K562 (cell line): ENCODE results near the gene CRPPA. TPM values are rescaled to one million over a fixed set of nuclear protein-coding genes. Genes with fewer than 3 reads are reported as not detected.
A peak's percentile ranks its signal among the peaks of the same experiment; 100 is the strongest.

Source experiments
- DIDO1 ChIP-seq: fragments of 450-650 bp; IDR thresholded peaks from 2 replicates; pipeline ENCODE4 v1.6.1; 2016; ENCODE audit warnings: low read depth, missing biosample characterization, missing genetic modification characterization
- ELF2 ChIP-seq: fragments of 250-450 bp; sonication (Bioruptor Pico); IDR thresholded peaks from 2 replicates; pipeline ENCODE4 v1.5.0; 2021; ENCODE audit warnings: mild to moderate bottlenecking
- HDAC8 ChIP-seq: fragments of 450-650 bp; IDR thresholded peaks from 2 replicates; pipeline ENCODE4 v1.6.1; 2016; ENCODE audit warnings: mild to moderate bottlenecking, missing genetic modification characterization, moderate library complexity, missing compliant biosample characterization
- HIVEP1 ChIP-seq: fragments of 250-450 bp; sonication (Bioruptor Pico); IDR thresholded peaks from 2 replicates; pipeline ENCODE4 v1.4.0; 2020; ENCODE audit warnings: mild to moderate bottlenecking
- HNRNPUL1 ChIP-seq: fragments of 200-400 bp; formaldehyde crosslinking; IDR thresholded peaks from 2 replicates; pipeline ENCODE4 v1.6.1; 2017; ENCODE audit warnings: low read length
- KLF10 ChIP-seq: fragments of 250-450 bp; sonication (Bioruptor Pico); IDR thresholded peaks from 2 replicates; pipeline ENCODE4 v1.6.1; 2021; ENCODE audit warnings: matching md5 sums
- NFIX ChIP-seq: fragments of 250-450 bp; sonication (Bioruptor Pico); IDR thresholded peaks from 2 replicates; pipeline ENCODE4 v1.4.0; 2020; ENCODE audit warnings: low read depth, mild to moderate bottlenecking, moderate library complexity
- NFXL1 ChIP-seq: fragments of 450-650 bp; formaldehyde crosslinking; IDR thresholded peaks from 2 replicates; pipeline ENCODE4 v1.4.0; 2021; ENCODE audit warnings: mild to moderate bottlenecking
- SAFB2 ChIP-seq: fragments of 200-400 bp; formaldehyde crosslinking; IDR thresholded peaks from 2 replicates; pipeline ENCODE4 v1.6.1; 2018; ENCODE audit warnings: borderline replicate concordance, low read length, low read depth, moderate library complexity; ENCODE audit not compliant: severe bottlenecking
- TCFL5 ChIP-seq: fragments of 250-450 bp; sonication (Bioruptor Pico); conservative IDR thresholded peaks from 2 replicates; pipeline ENCODE4 v1.6.1; 2021; ENCODE audit warnings: mild to moderate bottlenecking, moderate library complexity, matching md5 sums
- TEAD1 ChIP-seq, 2 experiments: fragments of 450-650 bp in 1 of 2; sonication (generic) in 1 of 2; formaldehyde crosslinking; IDR thresholded peaks; 2 replicates each; pipeline versions ENCODE4 v1.4.0 to v1.8.0; 2020 to 2022; ENCODE audit warnings: mild to moderate bottlenecking in 2 of 2, missing genetic modification reagents in 1 of 2
- TEAD2 ChIP-seq: fragments of 450-650 bp; IDR thresholded peaks from 2 replicates; pipeline ENCODE4 v1.6.1; 2016; ENCODE audit warnings: missing genetic modification characterization, control low read depth, missing compliant biosample characterization
- TSHZ1 ChIP-seq: fragments of 250-450 bp; sonication (Bioruptor Pico); IDR thresholded peaks from 2 replicates; pipeline ENCODE4 v1.4.0; 2020; ENCODE audit warnings: mild to moderate bottlenecking, moderate library complexity
- ZBTB17 ChIP-seq: fragments of 450-650 bp; formaldehyde crosslinking; IDR thresholded peaks from 2 replicates; pipeline ENCODE4 v1.4.0; 2020; ENCODE audit warnings: mild to moderate bottlenecking
- ZEB2 ChIP-seq: fragments of 450-650 bp; IDR thresholded peaks from 2 replicates; pipeline ENCODE4 v1.6.1; 2016
- ZNF165 ChIP-seq: fragments of 250-450 bp; sonication (Bioruptor Pico); IDR thresholded peaks from 2 replicates; pipeline ENCODE4 v1.4.0; 2020; ENCODE audit warnings: borderline replicate concordance
- ZNF175 ChIP-seq: fragments of 200-800 bp; sonication (Bioruptor generic); IDR thresholded peaks from 2 replicates; pipeline ENCODE4 v1.6.1; 2016; ENCODE audit warnings: low read depth, mild to moderate bottlenecking, missing genetic modification characterization, missing compliant biosample characterization
- ZNF239 ChIP-seq: fragments of 250-450 bp; sonication (Bioruptor Pico); IDR thresholded peaks from 2 replicates; pipeline ENCODE4 v1.4.0; 2020; ENCODE audit warnings: mild to moderate bottlenecking
- polyA plus RNA-seq, 8 experiments: library from polyadenylated mRNA; depleted of rRNA in 4 of 8; stranded (reverse) in 5 of 8; unstranded in 3 of 8; fragments of >200 nt; fragmentation: Nextera tagmentation in 2 of 8; fragmentation: Illumina TruSeq in 1 of 8; extraction: Ambion mirVana in 2 of 8; extraction: Trizol in 1 of 8; gene quantifications; 2 replicates each; pipeline versions ENCODE4 v1.2.1 to v1.2.3, GENCODE V29; 2011 to 2014; ENCODE audit warnings: inconsistent platforms in 1 of 8, missing spikeins in 1 of 8
- total RNA-seq, 7 experiments: library from RNA; depleted of rRNA in 6 of 7; stranded (reverse); fragments of >200 nt in 6 of 7; fragmentation: Illumina TruSeq in 2 of 7; extraction: Trizol in 2 of 7; gene quantifications; 2 replicates each; pipeline versions ENCODE4 v1.2.1 to v1.2.3, GENCODE V29; 2011 to 2021; ENCODE audit warnings: low replicate concordance in 1 of 7
- TF ChIP-seq, protein P1 (sequence below): fragments of 450-650 bp; IDR thresholded peaks from 2 replicates; pipeline ENCODE4 v1.6.1; 2017; ENCODE audit warnings: antibody characterized with exemption, mild to moderate bottlenecking

The CRPPA gene
- total and polyA plus RNA-seq, 9 of the 15 experiments (the other 6 are each of a cell fraction or from before 2014, with no cell fraction given) = 3.9 to 14.4 (median 7.8) TPM

DNA sequence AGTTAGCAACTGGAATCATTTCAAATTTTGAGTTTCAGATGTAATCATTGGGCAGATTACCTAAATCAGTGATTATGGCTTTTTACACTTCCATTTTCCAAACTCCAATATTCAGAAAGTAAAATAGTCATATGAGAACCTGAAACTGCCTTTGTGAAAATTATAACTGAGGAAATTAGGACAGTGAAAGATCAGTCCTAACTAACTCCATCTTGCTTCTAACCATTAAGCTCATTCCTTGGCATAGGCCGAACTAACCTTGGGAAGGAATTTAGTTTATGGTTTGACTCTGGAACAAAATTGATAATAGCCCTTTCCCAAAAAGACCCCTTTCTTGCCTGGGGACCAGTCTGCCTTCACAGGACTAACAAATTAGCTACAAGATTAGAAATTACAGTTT, 2.2 kb downstream of the CRPPA start (continued):
- TF ChIP-seq DIDO1 = no peak
- TF ChIP-seq TEAD2 (tag) = peak; percentile 57
- TF ChIP-seq TCFL5 (CRISPR knock-in tag) = peak; percentile 81; the same call in 1 of the 2 replicates
- peak; percentile 82 for TF ChIP-seq ZBTB17 (CRISPR knock-in tag)
- peak; percentile 77; the same call in 1 of the 2 replicates for TF ChIP-seq ELF2 (CRISPR knock-in tag)
- peak; percentile 85; the same call in 1 of the 2 replicates for TF ChIP-seq ZNF165 (CRISPR knock-in tag)
- TF ChIP-seq SAFB2 = no peak
- peak; percentile 83 for TF ChIP-seq ZNF175 (CRISPR knock-in tag)
- TF ChIP-seq KLF10 (CRISPR knock-in tag) = 0 out of 2 replicates have a peak, but pooled peaks have one; percentile 28
- TF ChIP-seq HNRNPUL1 = no peak
- TF ChIP-seq TSHZ1 (CRISPR knock-in tag) = peak; percentile 89
- peak in 1 of 2 experiments; percentile 80; a peak in 2 of 4 replicates for TF ChIP-seq TEAD1 (CRISPR knock-in tag; IDR thresholded peaks at IDR 0.05)
- peak; percentile 35 for TF ChIP-seq NFIX (CRISPR knock-in tag)
- TF ChIP-seq HIVEP1 (CRISPR knock-in tag) = peak; percentile 87; the same call in 1 of the 2 replicates
- peak; percentile 65; the same call in 1 of the 2 replicates for TF ChIP-seq NFXL1 (CRISPR knock-in tag)
- TF ChIP-seq HDAC8 (tag) = peak; percentile 62; the same call in 1 of the 2 replicates
- no peak for TF ChIP-seq ZEB2
- peak; percentile 83 for TF ChIP-seq ZNF239 (CRISPR knock-in tag)
- TF ChIP-seq, protein P1, sequence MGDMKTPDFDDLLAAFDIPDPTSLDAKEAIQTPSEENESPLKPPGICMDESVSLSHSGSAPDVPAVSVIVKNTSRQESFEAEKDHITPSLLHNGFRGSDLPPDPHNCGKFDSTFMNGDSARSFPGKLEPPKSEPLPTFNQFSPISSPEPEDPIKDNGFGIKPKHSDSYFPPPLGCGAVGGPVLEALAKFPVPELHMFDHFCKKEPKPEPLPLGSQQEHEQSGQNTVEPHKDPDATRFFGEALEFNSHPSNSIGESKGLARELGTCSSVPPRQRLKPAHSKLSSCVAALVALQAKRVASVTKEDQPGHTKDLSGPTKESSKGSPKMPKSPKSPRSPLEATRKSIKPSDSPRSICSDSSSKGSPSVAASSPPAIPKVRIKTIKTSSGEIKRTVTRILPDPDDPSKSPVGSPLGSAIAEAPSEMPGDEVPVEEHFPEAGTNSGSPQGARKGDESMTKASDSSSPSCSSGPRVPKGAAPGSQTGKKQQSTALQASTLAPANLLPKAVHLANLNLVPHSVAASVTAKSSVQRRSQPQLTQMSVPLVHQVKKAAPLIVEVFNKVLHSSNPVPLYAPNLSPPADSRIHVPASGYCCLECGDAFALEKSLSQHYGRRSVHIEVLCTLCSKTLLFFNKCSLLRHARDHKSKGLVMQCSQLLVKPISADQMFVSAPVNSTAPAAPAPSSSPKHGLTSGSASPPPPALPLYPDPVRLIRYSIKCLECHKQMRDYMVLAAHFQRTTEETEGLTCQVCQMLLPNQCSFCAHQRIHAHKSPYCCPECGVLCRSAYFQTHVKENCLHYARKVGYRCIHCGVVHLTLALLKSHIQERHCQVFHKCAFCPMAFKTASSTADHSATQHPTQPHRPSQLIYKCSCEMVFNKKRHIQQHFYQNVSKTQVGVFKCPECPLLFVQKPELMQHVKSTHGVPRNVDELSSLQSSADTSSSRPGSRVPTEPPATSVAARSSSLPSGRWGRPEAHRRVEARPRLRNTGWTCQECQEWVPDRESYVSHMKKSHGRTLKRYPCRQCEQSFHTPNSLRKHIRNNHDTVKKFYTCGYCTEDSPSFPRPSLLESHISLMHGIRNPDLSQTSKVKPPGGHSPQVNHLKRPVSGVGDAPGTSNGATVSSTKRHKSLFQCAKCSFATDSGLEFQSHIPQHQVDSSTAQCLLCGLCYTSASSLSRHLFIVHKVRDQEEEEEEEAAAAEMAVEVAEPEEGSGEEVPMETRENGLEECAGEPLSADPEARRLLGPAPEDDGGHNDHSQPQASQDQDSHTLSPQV = peak; percentile 97
